ENCODE measurements around the gene OR13C2.
"Not testable (repeated sequence)": the region's sequence is repeated elsewhere in the genome, so short reads cannot be mapped to it uniquely, and the experiment has no call there.

OR13C2 gene

DNA sequence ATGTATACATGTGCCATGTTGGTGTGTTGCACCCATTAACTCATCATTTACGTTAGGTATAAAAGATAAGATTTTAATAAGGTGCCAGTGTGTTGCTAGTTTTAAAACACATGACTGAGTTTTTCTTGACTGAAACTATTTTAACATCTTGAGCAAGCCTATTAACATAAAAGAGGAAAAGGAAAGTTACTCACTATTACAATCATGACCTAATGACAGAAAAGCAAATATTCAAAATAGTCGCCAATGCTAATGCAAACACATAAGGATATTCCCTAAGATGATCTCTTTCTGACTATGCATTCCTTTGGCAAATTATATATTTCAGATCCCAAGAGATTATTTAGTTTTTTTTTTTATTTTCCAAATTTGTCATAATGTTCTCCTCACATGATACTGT is 5.8 kb upstream of the OR13C2 start:
- Histone ChIP-seq H3K9me3 (no peaks in the 10 kb centered on the region), H3K4me1 (ENCODE audit: control insufficient read depth in 1 of 2, insufficient read depth in 1 of 2, low read depth in 1 of 2, low read length in 1 of 2) (no peaks in the 10 kb centered on the region), H3K27me3 (no peaks in the 10 kb centered on the region), H3K4me3 (ENCODE audit: low read depth in 1 of 2, low read length in 1 of 2) (no peak overlapping the region), H3K27ac (no peak overlapping the region), H3K36me3 (no peaks in the 10 kb centered on the region)
- TF ChIP-seq, protein P1, sequence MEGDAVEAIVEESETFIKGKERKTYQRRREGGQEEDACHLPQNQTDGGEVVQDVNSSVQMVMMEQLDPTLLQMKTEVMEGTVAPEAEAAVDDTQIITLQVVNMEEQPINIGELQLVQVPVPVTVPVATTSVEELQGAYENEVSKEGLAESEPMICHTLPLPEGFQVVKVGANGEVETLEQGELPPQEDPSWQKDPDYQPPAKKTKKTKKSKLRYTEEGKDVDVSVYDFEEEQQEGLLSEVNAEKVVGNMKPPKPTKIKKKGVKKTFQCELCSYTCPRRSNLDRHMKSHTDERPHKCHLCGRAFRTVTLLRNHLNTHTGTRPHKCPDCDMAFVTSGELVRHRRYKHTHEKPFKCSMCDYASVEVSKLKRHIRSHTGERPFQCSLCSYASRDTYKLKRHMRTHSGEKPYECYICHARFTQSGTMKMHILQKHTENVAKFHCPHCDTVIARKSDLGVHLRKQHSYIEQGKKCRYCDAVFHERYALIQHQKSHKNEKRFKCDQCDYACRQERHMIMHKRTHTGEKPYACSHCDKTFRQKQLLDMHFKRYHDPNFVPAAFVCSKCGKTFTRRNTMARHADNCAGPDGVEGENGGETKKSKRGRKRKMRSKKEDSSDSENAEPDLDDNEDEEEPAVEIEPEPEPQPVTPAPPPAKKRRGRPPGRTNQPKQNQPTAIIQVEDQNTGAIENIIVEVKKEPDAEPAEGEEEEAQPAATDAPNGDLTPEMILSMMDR (IDR thresholded peaks at IDR 0.05): no peak

DNA sequence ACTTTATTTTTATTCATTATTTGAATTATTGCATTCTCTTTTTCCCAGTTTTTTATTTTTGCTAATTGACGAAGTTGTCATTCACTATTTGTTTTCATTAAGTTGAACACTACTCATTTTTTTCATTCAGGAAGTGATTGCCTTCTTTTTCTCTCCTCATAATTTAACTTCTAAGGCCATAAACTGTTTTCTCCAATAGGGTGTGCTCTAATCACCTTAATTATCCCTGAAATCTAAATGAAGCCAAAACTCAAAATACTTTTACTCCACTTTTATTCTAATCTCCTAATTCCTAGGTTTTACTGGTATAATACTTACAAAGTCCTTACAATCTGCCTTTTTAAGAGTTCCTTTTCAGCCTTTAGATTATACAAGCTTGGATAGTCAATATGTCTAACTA is 2.9 kb upstream of the OR13C2 start:
- no peaks in the 10 kb centered on the region for H3K9me3 ChIP-seq
- no peaks in the 10 kb centered on the region for H3K36me3 ChIP-seq
- TF ChIP-seq, protein P1 (IDR thresholded peaks at IDR 0.05): no peak
- H3K27me3 ChIP-seq: no peaks in the 10 kb centered on the region
- no peak overlapping the region for H3K27ac ChIP-seq
- no peak overlapping the region for H3K4me3 ChIP-seq (ENCODE audit: low read depth in 1 of 2, low read length in 1 of 2)
- no peaks in the 10 kb centered on the region for H3K4me1 ChIP-seq (ENCODE audit: control insufficient read depth in 1 of 2, insufficient read depth in 1 of 2, low read depth in 1 of 2, low read length in 1 of 2)

DNA sequence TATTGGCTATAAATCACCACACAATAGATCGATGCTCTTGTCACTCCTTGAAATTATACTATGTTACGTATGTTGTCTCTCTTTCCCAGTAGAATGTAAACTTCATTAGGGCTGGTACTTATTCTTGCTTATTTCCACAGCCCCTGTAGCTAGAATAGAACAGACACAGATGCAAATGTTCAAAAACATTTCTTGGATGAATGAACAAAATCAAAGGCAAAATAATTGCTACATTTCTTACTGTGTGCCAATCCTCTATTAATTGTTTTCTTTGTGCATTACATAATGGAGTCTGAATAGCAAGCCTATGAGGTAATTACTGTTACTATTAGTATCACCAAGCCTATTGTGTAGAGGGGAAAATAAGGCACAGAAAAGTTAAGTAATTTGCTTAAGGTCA is 725 bp upstream of the OR13C2 start:
- TF ChIP-seq, protein P1 (IDR thresholded peaks at IDR 0.05): no peak
- H3K4me1 ChIP-seq (ENCODE audit: control insufficient read depth in 1 of 2, insufficient read depth in 1 of 2, low read depth in 1 of 2, low read length in 1 of 2): no peaks in the 10 kb centered on the region
- H3K27me3 ChIP-seq: no peaks in the 10 kb centered on the region
- no peak overlapping the region for H3K4me3 ChIP-seq (ENCODE audit: low read depth in 1 of 2, low read length in 1 of 2)
- H3K36me3 ChIP-seq: no peaks in the 10 kb centered on the region
- H3K27ac ChIP-seq: no peak overlapping the region
- H3K9me3 ChIP-seq: no peaks in the 10 kb centered on the region

DNA sequence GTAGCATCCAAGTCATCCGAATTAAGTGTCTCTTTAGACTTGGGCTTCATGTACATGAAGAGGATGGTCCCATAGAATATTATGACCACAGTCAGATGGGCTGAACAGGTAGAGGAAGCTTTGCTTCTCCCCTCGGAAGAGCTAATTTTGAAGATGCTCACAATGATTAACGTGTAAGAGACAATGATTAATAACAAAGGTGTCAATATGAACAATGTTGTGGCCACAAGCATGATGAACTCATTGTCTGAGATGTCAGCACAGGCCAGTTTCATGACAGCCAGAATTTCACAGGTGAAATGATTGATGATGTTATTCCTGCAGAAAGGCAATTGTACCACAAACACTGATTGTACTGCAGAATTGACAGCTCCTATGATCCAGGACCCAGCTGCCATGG is 626 bp downstream of the OR13C2 start:
- Histone ChIP-seq H3K27me3 (no peaks in the 10 kb centered on the region), H3K4me3 (ENCODE audit: low read depth in 1 of 2, low read length in 1 of 2) (no peak overlapping the region), H3K36me3 (no peaks in the 10 kb centered on the region), H3K27ac (no peak overlapping the region), H3K9me3 (no peaks in the 10 kb centered on the region), H3K4me1 (ENCODE audit: control insufficient read depth in 1 of 2, insufficient read depth in 1 of 2, low read depth in 1 of 2, low read length in 1 of 2) (no peaks in the 10 kb centered on the region)
- TF ChIP-seq, protein P1 (IDR thresholded peaks at IDR 0.05): no peak

DNA sequence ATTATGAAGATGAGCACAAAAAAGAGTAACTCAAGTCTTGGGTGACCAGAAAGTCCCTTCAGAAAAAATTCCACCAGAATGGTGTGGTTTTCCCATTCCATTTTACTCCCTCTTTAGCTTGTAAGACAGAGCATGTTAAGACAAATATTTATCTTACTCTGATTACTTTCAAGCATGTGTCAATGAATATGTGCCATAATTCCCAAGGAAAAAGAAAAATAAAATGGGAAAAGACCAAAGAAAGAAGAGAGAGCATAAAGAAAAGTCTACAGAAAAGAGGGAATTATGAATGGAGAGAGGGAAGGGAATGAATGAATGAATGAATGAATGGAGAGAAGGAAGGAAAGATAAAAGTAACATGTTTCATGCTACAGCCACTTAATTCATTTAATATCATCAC is 6.1 kb downstream of the OR13C2 start, which contains the start of gene OR13C5:
Gene OR13C5 (minus strand): TSS at position 101 of the 400 bp plus-strand sequence. CDS start 0 bp downstream, at position 101.
- H3K27ac ChIP-seq; H3K4me1 ChIP-seq (ENCODE audit: control insufficient read depth in 1 of 2, insufficient read depth in 1 of 2, low read depth in 1 of 2, low read length in 1 of 2); H3K27me3 ChIP-seq; H3K4me3 ChIP-seq (ENCODE audit: low read depth in 1 of 2, low read length in 1 of 2); H3K36me3 ChIP-seq; H3K9me3 ChIP-seq: not testable (repeated sequence)

DNA sequence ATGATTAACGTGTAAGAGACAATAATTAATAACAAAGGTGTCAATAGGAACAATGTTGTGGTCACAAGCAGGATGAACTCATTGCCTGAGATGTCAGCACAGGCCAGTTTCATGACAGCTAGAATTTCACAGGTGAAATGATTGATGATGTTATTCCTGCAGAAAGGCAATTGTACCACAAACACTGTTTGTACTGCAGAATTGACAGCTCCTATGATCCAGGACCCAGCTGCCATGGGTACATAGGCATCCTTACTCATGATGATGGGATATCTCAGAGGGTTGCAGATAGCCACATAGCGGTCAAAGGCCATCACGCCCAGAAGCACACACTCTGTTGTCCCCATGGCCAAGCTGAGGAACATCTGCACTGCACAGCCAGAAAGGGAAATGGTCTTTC is 6.7 kb downstream of the OR13C2 start:
- H3K9me3 ChIP-seq; H3K27ac ChIP-seq; H3K27me3 ChIP-seq; H3K4me1 ChIP-seq (ENCODE audit: control insufficient read depth in 1 of 2, insufficient read depth in 1 of 2, low read depth in 1 of 2, low read length in 1 of 2); H3K36me3 ChIP-seq; H3K4me3 ChIP-seq (ENCODE audit: low read depth in 1 of 2, low read length in 1 of 2): not testable (repeated sequence)

DNA sequence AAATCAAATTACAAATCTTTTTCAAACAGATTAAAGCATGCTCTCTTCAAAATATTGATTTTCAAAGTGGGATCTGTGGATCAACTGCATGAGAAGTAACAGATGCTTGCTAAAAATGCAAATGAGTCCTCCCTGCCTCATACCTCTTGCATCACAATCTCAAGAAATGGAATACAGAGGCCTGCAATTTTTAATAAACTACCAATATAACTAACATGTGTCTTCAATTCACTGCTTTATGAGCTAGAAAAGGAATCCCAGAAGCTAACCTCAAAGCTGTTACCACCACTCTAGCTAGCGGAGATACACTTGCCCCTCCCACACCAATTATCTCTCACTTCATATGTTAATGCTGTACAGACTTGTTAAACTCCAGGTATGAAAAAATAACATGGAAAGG is 15.8 kb downstream of the OR13C2 start:
- no peaks in the 10 kb centered on the region for H3K4me1 ChIP-seq (ENCODE audit: control insufficient read depth in 1 of 2, insufficient read depth in 1 of 2, low read depth in 1 of 2, low read length in 1 of 2)
- no peak overlapping the region for H3K4me3 ChIP-seq (ENCODE audit: low read depth in 1 of 2, low read length in 1 of 2)
- H3K9me3 ChIP-seq: no peaks in the 10 kb centered on the region
- H3K27ac ChIP-seq: no peak overlapping the region
- no peaks in the 10 kb centered on the region for H3K27me3 ChIP-seq
- H3K36me3 ChIP-seq: no peaks in the 10 kb centered on the region
- TF ChIP-seq, protein P1 (IDR thresholded peaks at IDR 0.05): no peak

Data from neutrophil (primary cell).